Omental fat pad (tissue), 4 donors: Measurements from ENCODE around the gene DENND1B. TPM values are rescaled to one million over a fixed set of nuclear protein-coding genes. Genes with fewer than 3 reads are reported as not detected.

Experiments used
- ATAC-seq: fragments of 150-250 bp; one replicate; pipeline ENCODE4 v1.9.1; 2016; ENCODE audit warnings: mild to moderate bottlenecking, moderate library complexity; ENCODE audit not compliant: low FRiP score
- DNase-seq: peaks from one replicate; pipeline ENCODE4 v3.0.0-alpha.2; 2019; ENCODE audit warnings: low spot score
- CTCF ChIP-seq, 3 donors: fragments of 450-650 bp; IDR thresholded peaks; one replicate each; pipeline ENCODE4 v1.5.1; 2016 to 2017; ENCODE audit warnings: antibody characterized with exemption in 3 of 3, mild to moderate bottlenecking in 3 of 3, moderate library complexity in 2 of 3
- total RNA-seq, 4 donors: library from RNA; depleted of rRNA; stranded (reverse); fragments of >200 nt; gene quantifications; one replicate each; pipeline ENCODE4 v1.1.0, GENCODE V29; 2016

The DENND1B gene
- total RNA-seq, 4 donors from 2014 or later: 8.3 to 16.6 (median 11.1) TPM

GRCh38 chr1:197620714-197621163, 154.5 kb downstream of the DENND1B start:
- TF ChIP-seq CTCF (IDR thresholded peaks at IDR 0.05): no peak
- ATAC-seq (no peak), DNase-seq (no peak)

- no peak for ATAC-seq
- DNase-seq: no peak
- no peak for TF ChIP-seq CTCF (IDR thresholded peaks at IDR 0.05)
Measured at GRCh38 chr1:197619008-197619640, 156.2 kb downstream of the DENND1B start.

- DNase-seq (no peak), ATAC-seq (no peak)
- no peak for TF ChIP-seq CTCF (IDR thresholded peaks at IDR 0.05)
Measured at GRCh38 chr1:197618061-197618460, 157.2 kb downstream of the DENND1B start.

- ATAC-seq: no peak
- DNase-seq: no peak
- TF ChIP-seq CTCF (IDR thresholded peaks at IDR 0.05): no peak
Measured at GRCh38 chr1:197615693-197616011, 159.6 kb downstream of the DENND1B start.

GRCh38 chr1:197614916-197615692, 160.2 kb downstream of the DENND1B start:
- TF ChIP-seq CTCF (IDR thresholded peaks at IDR 0.05): no peak
- ATAC-seq: no peak
- DNase-seq: no peak

- no peak for DNase-seq
- no peak for ATAC-seq
- TF ChIP-seq CTCF (IDR thresholded peaks at IDR 0.05): no peak
Measured at GRCh38 chr1:197606168-197606845, 169.0 kb downstream of the DENND1B start.
